ENCODE results near the gene CARS1. TPM values are rescaled to one million over a fixed set of nuclear protein-coding genes. Genes with fewer than 3 reads are reported as not detected.

The CARS1 gene
- total RNA-seq, 6 experiments from 2014 or later = 51.2 to 64.3 (median 56.1) TPM

DNA sequence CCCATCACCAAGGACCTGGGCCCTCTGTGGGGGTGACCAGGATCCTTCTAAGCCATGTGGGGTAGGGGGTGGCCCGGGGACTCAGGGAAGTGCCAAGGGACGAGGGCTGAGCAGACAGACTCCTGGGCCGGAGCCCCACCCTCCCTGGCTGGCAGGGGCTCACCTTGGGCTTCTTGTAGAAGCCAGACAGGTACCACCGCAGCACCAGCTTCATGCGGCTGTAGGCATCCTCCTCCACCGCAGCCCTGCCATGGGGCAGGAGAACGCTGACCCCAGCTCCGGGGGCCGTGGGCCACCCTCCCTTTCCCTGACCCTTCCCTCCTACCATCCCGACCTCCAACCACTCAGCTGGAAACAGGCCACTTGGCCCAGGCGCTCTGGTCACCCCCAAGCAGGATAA lies 45.9 kb upstream of the CARS1 start:
- DNase-seq = no peak
- no peak overlapping the region for H3K27ac Mint-ChIP-seq
- no peaks in the 10 kb centered on the region for H3K9me3 Mint-ChIP-seq
- H3K4me1 Mint-ChIP-seq (ENCODE audit: low read depth) = no peaks in the 10 kb centered on the region
- H3K36me3 Mint-ChIP-seq (ENCODE audit: low read depth) = peaks cover 19% of the 10 kb centered on the region
- H3K27me3 Mint-ChIP-seq (ENCODE audit: insufficient read depth) = peaks cover 1% of the 10 kb centered on the region; the same call in 1 of the 2 replicates
- no peak overlapping the region for H3K4me3 Mint-ChIP-seq
- TF ChIP-seq, protein P1, sequence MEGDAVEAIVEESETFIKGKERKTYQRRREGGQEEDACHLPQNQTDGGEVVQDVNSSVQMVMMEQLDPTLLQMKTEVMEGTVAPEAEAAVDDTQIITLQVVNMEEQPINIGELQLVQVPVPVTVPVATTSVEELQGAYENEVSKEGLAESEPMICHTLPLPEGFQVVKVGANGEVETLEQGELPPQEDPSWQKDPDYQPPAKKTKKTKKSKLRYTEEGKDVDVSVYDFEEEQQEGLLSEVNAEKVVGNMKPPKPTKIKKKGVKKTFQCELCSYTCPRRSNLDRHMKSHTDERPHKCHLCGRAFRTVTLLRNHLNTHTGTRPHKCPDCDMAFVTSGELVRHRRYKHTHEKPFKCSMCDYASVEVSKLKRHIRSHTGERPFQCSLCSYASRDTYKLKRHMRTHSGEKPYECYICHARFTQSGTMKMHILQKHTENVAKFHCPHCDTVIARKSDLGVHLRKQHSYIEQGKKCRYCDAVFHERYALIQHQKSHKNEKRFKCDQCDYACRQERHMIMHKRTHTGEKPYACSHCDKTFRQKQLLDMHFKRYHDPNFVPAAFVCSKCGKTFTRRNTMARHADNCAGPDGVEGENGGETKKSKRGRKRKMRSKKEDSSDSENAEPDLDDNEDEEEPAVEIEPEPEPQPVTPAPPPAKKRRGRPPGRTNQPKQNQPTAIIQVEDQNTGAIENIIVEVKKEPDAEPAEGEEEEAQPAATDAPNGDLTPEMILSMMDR (IDR thresholded peaks at IDR 0.05) = no peak

DNA sequence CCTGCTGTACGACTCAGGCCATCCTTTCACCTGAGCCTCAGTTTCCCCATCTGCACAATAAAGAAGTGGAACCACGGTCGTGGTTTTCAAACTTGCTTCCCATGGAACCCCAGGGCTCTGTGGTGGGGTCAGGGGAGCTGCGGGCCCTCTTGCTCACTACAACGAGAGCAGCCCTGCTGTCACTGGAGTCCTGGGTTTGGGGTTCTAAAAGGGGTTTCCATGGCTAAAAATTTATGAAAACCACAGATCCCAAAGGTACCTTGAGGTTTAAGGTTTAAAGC lies 45.4 kb upstream of the CARS1 start:
- no peaks in the 10 kb centered on the region for H3K4me1 Mint-ChIP-seq (ENCODE audit: low read depth)
- TF ChIP-seq, protein P1 (IDR thresholded peaks at IDR 0.05) = no peak
- H3K9me3 Mint-ChIP-seq = no peaks in the 10 kb centered on the region
- H3K36me3 Mint-ChIP-seq (ENCODE audit: low read depth) = peaks cover 19% of the 10 kb centered on the region
- no peak overlapping the region for H3K4me3 Mint-ChIP-seq
- no peak for DNase-seq
- H3K27me3 Mint-ChIP-seq (ENCODE audit: insufficient read depth) = peaks cover 1% of the 10 kb centered on the region; the same call in 1 of the 2 replicates
- no peak overlapping the region for H3K27ac Mint-ChIP-seq

DNA sequence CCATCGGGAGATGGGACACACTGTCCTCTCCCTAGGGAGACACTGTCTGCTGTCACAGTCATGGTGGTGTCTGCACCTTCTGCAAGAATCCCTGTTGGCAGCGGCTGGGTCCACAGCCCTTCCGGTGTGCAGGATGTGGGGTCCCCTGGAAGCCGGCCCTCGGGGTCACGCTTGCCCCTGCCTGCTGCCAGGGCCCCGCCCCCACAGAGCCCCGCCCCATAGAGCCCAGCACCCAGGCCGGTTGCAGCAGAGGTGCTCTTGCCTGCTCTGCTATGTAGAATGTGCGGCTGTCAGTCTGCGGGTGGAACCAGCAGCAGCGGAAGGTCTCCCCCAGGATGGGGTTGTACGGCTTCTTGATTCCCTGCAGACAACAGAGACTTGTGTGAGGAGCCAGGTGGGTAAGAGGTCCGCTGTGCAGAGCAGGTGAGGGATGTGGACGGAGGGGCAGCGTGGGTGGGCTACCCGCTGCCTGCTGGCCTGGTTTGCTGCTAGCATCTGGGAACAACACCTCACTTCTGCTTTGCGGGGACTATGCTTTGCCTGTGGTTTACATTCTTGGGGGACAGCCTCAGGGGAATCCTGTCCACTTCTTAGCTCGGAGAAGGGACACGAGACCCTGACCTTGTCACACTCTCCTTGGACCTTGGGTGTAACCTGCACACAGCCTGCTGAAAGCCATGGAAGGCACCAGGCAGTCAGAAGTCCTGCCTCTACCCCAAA lies 44.9 kb upstream of the CARS1 start:
- Mint-ChIP-seq H3K4me3 (no peak overlapping the region), H3K9me3 (no peaks in the 10 kb centered on the region), H3K27me3 (ENCODE audit: insufficient read depth) (peaks cover 1% of the 10 kb centered on the region; the same call in 1 of the 2 replicates), H3K36me3 (ENCODE audit: low read depth) (peaks cover 19% of the 10 kb centered on the region), H3K4me1 (ENCODE audit: low read depth) (no peaks in the 10 kb centered on the region), H3K27ac (no peak overlapping the region)
- no peak for DNase-seq
- TF ChIP-seq, protein P1 (IDR thresholded peaks at IDR 0.05) = no peak

DNA sequence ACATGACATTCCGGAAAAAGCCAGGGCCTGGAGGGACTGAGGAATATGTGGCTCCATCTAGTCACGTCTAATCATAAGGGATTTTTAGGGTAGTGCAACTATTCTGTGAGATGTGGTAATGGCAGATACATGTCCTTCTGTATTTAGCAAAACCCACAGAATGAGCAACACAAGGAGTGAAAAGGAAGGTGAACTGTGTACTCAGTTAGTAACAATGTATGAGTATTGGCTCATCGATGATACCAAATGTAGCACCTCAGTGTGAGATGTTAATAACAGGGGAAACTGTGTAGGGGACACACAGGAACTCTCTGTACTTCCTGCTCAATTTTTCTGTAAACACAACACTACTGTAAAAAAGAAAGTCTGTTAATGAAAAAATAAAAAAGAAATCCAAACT lies 42.0 kb upstream of the CARS1 start:
- peaks cover 26% of the 10 kb centered on the region for H3K36me3 Mint-ChIP-seq (ENCODE audit: low read depth)
- H3K27ac Mint-ChIP-seq = peak overlapping the region; percentile 23; the same call in 1 of the 2 replicates
- peaks cover 24% of the 10 kb centered on the region for H3K4me1 Mint-ChIP-seq (ENCODE audit: low read depth)
- no peaks in the 10 kb centered on the region; the same call in 1 of the 2 replicates for H3K9me3 Mint-ChIP-seq
- peaks cover 2% of the 10 kb centered on the region; the same call in 1 of the 2 replicates for H3K27me3 Mint-ChIP-seq (ENCODE audit: insufficient read depth)
- H3K4me3 Mint-ChIP-seq = no peak overlapping the region
- DNase-seq = no peak
- TF ChIP-seq, protein P1 (IDR thresholded peaks at IDR 0.05) = no peak

DNA sequence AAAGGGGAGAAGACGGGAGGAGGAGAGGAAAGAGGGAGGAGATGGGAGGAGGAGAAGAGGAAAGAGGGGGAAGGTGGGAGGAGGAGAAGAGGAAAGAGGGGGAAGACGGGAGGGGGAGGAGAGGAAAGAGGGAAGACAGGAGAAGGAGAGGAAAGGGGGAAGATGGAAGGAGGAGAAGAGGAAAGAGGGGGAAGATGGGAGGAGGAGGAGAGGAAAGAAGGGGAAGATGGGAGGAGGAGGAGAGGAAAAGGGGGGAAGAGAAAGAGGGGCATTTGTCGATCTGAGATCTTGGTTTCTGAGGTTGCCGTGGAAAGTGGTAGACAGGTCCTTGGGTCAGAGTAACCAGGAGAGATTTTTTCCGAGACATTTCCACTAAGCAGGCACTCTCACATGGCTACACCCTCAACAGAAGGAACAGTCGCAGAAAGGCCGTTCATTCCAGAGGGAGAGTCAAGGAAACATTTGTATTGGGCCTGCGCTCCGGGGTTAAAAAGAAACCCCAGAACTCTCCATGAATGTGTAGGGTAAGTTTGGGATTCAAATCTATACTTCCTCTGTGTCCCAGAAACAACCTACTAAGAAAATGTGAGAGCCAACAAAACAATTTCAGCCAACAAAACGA lies 39.8 kb upstream of the CARS1 start:
- H3K27me3 Mint-ChIP-seq (ENCODE audit: insufficient read depth) = peaks cover 2% of the 10 kb centered on the region; the same call in 1 of the 2 replicates
- H3K36me3 Mint-ChIP-seq (ENCODE audit: low read depth) = peaks cover 26% of the 10 kb centered on the region
- H3K27ac Mint-ChIP-seq = peak overlapping the region; percentile 95; the same call in 1 of the 2 replicates
- TF ChIP-seq, protein P1 (IDR thresholded peaks at IDR 0.05) = no peak
- no peaks in the 10 kb centered on the region; the same call in 1 of the 2 replicates for H3K9me3 Mint-ChIP-seq
- H3K4me3 Mint-ChIP-seq = no peak overlapping the region
- H3K4me1 Mint-ChIP-seq (ENCODE audit: low read depth) = peaks cover 24% of the 10 kb centered on the region
- DNase-seq = no peak
